HG03432 (cell line): ENCODE data around the gene SH3BGRL2.
"Not testable (repeated sequence)": the region's sequence is repeated elsewhere in the genome, so short reads cannot be mapped to it uniquely, and the experiment has no call there.

Experiments used
- ATAC-seq: cut with Tn5 transposase; IDR thresholded peaks from one replicate; pipeline ENCODE4 v1.9.1; 2021; ENCODE audit warnings: mild to moderate bottlenecking, moderate library complexity; ENCODE audit not compliant: unreplicated experiment

The SH3BGRL2 gene

GRCh38 chr6:79647741-79648140 is 16.6 kb downstream of the SH3BGRL2 start:
- no peak for ATAC-seq

GRCh38 chr6:79648328-79648727 is 17.2 kb downstream of the SH3BGRL2 start:
- no peak for ATAC-seq

GRCh38 chr6:79649016-79649415 is 17.9 kb downstream of the SH3BGRL2 start:
- no peak for ATAC-seq

GRCh38 chr6:79650950-79651349 is 19.8 kb downstream of the SH3BGRL2 start:
- ATAC-seq = no peak

GRCh38 chr6:79656134-79656533 is 25.0 kb downstream of the SH3BGRL2 start:
- ATAC-seq = no peak

- no peak for ATAC-seq
Observed at GRCh38 chr6:79657238-79657637, 26.1 kb downstream of the SH3BGRL2 start.

GRCh38 chr6:79663655-79664054 is 32.5 kb downstream of the SH3BGRL2 start:
- not testable (repeated sequence) for ATAC-seq

- no peak for ATAC-seq
Observed at GRCh38 chr6:79665725-79666551, 34.8 kb downstream of the SH3BGRL2 start.

- ATAC-seq = no peak
Observed at GRCh38 chr6:79666634-79667033, 35.5 kb downstream of the SH3BGRL2 start.

GRCh38 chr6:79668381-79668780 is 37.3 kb downstream of the SH3BGRL2 start:
- peak; percentile 45 for ATAC-seq

GRCh38 chr6:79669766-79670165 is 38.6 kb downstream of the SH3BGRL2 start:
- no peak for ATAC-seq

GRCh38 chr6:79670789-79671188 is 39.7 kb downstream of the SH3BGRL2 start:
- no peak for ATAC-seq

GRCh38 chr6:79671600-79672266 is 40.6 kb downstream of the SH3BGRL2 start:
- ATAC-seq = peak; percentile 47

- peak; percentile 35 for ATAC-seq
Observed at GRCh38 chr6:79672631-79673111, 41.5 kb downstream of the SH3BGRL2 start.

- no peak for ATAC-seq
Observed at GRCh38 chr6:79673947-79674346, 42.8 kb downstream of the SH3BGRL2 start.

- no peak for ATAC-seq
Observed at GRCh38 chr6:79676785-79677736, 45.9 kb downstream of the SH3BGRL2 start.

- not testable (repeated sequence) for ATAC-seq
Observed at GRCh38 chr6:79682682-79683081, 51.6 kb downstream of the SH3BGRL2 start.

- ATAC-seq = no peak
Observed at GRCh38 chr6:79684876-79685275, 53.7 kb downstream of the SH3BGRL2 start.

GRCh38 chr6:79686707-79687309 is 55.7 kb downstream of the SH3BGRL2 start:
- no peak for ATAC-seq

- ATAC-seq = no peak
Observed at GRCh38 chr6:79687759-79688158, 56.6 kb downstream of the SH3BGRL2 start.

GRCh38 chr6:79694156-79694555 is 63.0 kb downstream of the SH3BGRL2 start:
- ATAC-seq = no peak
